Loucy (cell line): ENCODE data around the gene QPCT.

Experiments used
- H2AFZ ChIP-seq: fragments of 200-600 bp; sonication (generic); 2 replicates; pipeline ENCODE4 v1.6.0; 2016; ENCODE audit warnings: antibody characterized with exemption, mild to moderate bottlenecking, low read length, moderate library complexity
- H3F3A ChIP-seq: fragments of 200-600 bp; 2 replicates; pipeline ENCODE4 v1.6.0; 2016; ENCODE audit warnings: antibody characterized with exemption, low read depth, mild to moderate bottlenecking
- H3K27me3 ChIP-seq: fragments of 200-600 bp; sonication (generic); 2 replicates; pipeline ENCODE4 v1.6.1; 2014; ENCODE audit warnings: low read length, mild to moderate bottlenecking; ENCODE audit not compliant: insufficient read depth, poor library complexity, severe bottlenecking
- H3K36me3 ChIP-seq: fragments of 200-600 bp; sonication (generic); 2 replicates; pipeline ENCODE4 v1.6.1; 2016; ENCODE audit warnings: low read length; ENCODE audit not compliant: insufficient read depth
- H3K4me1 ChIP-seq: fragments of 200-600 bp; sonication (generic); 2 replicates; pipeline ENCODE4 v1.5.1; 2014; ENCODE audit warnings: low read length, mild to moderate bottlenecking; ENCODE audit not compliant: insufficient read depth, poor library complexity, severe bottlenecking
- H3K4me2 ChIP-seq: fragments of 200-600 bp; sonication (generic); 2 replicates; pipeline ENCODE4 v1.6.0; 2014; ENCODE audit warnings: antibody characterized with exemption, low read length, low read depth, mild to moderate bottlenecking; ENCODE audit not compliant: poor library complexity, severe bottlenecking
- H3K4me3 ChIP-seq: fragments of 200-600 bp; sonication (generic); 2 replicates; pipeline ENCODE4 v1.5.1; 2014; ENCODE audit warnings: low read length, mild to moderate bottlenecking, mixed read lengths; ENCODE audit not compliant: poor library complexity, severe bottlenecking
- H3K79me2 ChIP-seq: fragments of 200-600 bp; sonication (generic); 2 replicates; pipeline ENCODE4 v1.6.1; 2014; ENCODE audit warnings: low read length; ENCODE audit not compliant: insufficient read depth
- H3K9ac ChIP-seq: fragments of 200-600 bp; sonication (generic); 2 replicates; pipeline ENCODE4 v1.6.0; 2014; ENCODE audit warnings: mild to moderate bottlenecking, low read depth, low read length, moderate library complexity; ENCODE audit not compliant: poor library complexity, severe bottlenecking
- H3K9me2 ChIP-seq: fragments of 200-600 bp; sonication (generic); replicated peaks from 2 replicates; pipeline ENCODE4 v1.6.1; 2016; ENCODE audit warnings: low read depth, low read length, mixed read lengths
- H3K9me3 ChIP-seq: fragments of 200-600 bp; sonication (generic); 2 replicates; pipeline ENCODE4 v1.6.1; 2014; ENCODE audit warnings: mild to moderate bottlenecking, antibody characterized with exemption, low read length, low read depth; ENCODE audit not compliant: insufficient read depth
- H4K20me1 ChIP-seq: fragments of 200-600 bp; sonication (generic); 2 replicates; pipeline ENCODE4 v1.6.0; 2014; ENCODE audit warnings: antibody characterized with exemption, low read length, mild to moderate bottlenecking; ENCODE audit not compliant: insufficient read depth, poor library complexity, severe bottlenecking
- CTCF ChIP-seq: fragments of 200-600 bp; sonication (generic); conservative IDR thresholded peaks from 2 replicates; pipeline ENCODE4 v1.5.1; 2014; ENCODE audit warnings: mild to moderate bottlenecking, antibody characterized with exemption, low read length
- EZH2phosphoT487 ChIP-seq: fragments of 200-600 bp; IDR thresholded peaks from 2 replicates; pipeline ENCODE4 v1.6.1; 2018; ENCODE audit warnings: antibody characterized with exemption, mild to moderate bottlenecking, moderate library complexity, borderline replicate concordance

The QPCT gene

GRCh38 chr2:37418956-37419355, 74.5 kb downstream of the QPCT start:
- no peaks in the 10 kb centered on the region for H3F3A ChIP-seq
- H3K4me2 ChIP-seq: no peak overlapping the region

GRCh38 chr2:37421686-37422085, 77.3 kb downstream of the QPCT start:
- H3K27me3 ChIP-seq: no peaks in the 10 kb centered on the region
- no peaks in the 10 kb centered on the region for H4K20me1 ChIP-seq
- no peaks in the 10 kb centered on the region for H3K4me1 ChIP-seq
- H3K36me3 ChIP-seq: no peaks in the 10 kb centered on the region
- no peak overlapping the region for H2AFZ ChIP-seq
- no peaks in the 10 kb centered on the region for H3K79me2 ChIP-seq
- no peak overlapping the region for H3K4me2 ChIP-seq
- H3K9ac ChIP-seq: no peak overlapping the region
- H3K9me3 ChIP-seq: no peaks in the 10 kb centered on the region
- H3K4me3 ChIP-seq: no peak overlapping the region
- no peaks in the 10 kb centered on the region for H3F3A ChIP-seq
- TF ChIP-seq EZH2phosphoT487: no peak
- TF ChIP-seq CTCF: no peak
- H3K9me2 ChIP-seq: no peaks in the 10 kb centered on the region

More at GRCh38 chr2:37418956-37419355, 74.5 kb downstream of the QPCT start:
- H3K27me3 ChIP-seq: no peaks in the 10 kb centered on the region
- H3K4me3 ChIP-seq: no peak overlapping the region
- H3K79me2 ChIP-seq: no peaks in the 10 kb centered on the region
- H4K20me1 ChIP-seq: no peaks in the 10 kb centered on the region
- H3K9me2 ChIP-seq: no peaks in the 10 kb centered on the region
- H2AFZ ChIP-seq: no peak overlapping the region
- H3K4me1 ChIP-seq: peaks cover 11% of the 10 kb centered on the region
- H3K36me3 ChIP-seq: no peaks in the 10 kb centered on the region
- no peaks in the 10 kb centered on the region for H3K9me3 ChIP-seq
- H3K9ac ChIP-seq: no peak overlapping the region
- TF ChIP-seq CTCF (no peak), EZH2phosphoT487 (no peak)

- Histone ChIP-seq H3K9me2 (no peaks in the 10 kb centered on the region), H3K36me3 (no peaks in the 10 kb centered on the region), H4K20me1 (no peaks in the 10 kb centered on the region), H3K4me2 (no peak overlapping the region), H3K9me3 (no peaks in the 10 kb centered on the region), H3K79me2 (no peaks in the 10 kb centered on the region), H3K4me3 (no peak overlapping the region), H3K4me1 (no peaks in the 10 kb centered on the region), H3K9ac (no peak overlapping the region), H3K27me3 (no peaks in the 10 kb centered on the region), H3F3A (no peaks in the 10 kb centered on the region), H2AFZ (no peak overlapping the region)
- TF ChIP-seq CTCF (no peak), EZH2phosphoT487 (no peak)
These were observed 78.4 kb downstream of the QPCT start for GRCh38 chr2:37422816-37423215.
